ENCODE data around the gene SLC35A5.
"Not testable (repeated sequence)": the region's sequence is repeated elsewhere in the genome, so short reads cannot be mapped to it uniquely, and the experiment has no call there.

The SLC35A5 gene

DNA sequence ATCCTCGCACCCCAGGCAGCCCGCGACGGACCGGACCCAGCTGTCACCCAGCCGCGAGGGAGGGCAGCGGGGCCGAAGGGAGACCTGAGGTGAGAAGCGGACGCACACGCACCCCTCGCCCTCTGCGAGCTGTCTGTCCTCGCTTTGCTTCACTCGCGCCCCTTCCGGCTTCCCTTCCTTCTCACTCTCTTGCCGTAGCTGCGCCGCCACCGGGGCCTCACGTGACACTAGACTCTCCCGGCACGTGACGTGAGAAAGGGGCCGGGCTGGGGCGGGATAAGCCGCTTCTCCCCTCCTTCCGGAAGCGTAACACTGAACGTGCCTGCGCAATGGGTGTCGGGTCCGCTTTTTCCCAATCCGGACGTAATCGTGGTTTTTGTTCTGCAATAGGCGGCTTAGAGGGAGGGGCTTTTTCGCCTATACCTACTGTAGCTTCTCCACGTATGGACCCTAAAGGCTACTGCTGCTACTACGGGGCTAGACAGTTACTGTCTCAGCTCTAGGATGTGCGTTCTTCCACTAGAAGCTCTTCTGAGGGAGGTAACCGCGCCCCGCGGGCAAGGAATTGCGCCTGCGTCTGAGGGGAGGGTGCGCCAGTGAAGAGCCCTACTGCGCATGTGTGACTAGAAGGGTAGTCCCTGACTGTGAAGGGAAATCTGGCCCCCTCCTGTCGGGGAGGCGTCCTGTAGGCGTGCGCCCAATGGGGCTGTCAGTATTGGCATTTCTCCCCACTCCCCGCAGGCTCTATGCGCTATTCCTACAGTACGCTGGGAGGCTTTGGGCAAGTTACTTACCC, at the start of gene SLC35A5, which contains the start of gene ATG3:
Gene SLC35A5 (plus strand): TSS at position 312 of the 796 bp plus-strand sequence. CDS start 1,359 bp downstream, outside the sequence.
Gene ATG3 (minus strand): TSS at position 229 of the 796 bp plus-strand sequence. CDS start 434 bp downstream, outside the sequence.
- in situ Hi-C loops (cut with MboI; ENCODE audit: low sequenced_read_pairs) = no loop called here

- in situ Hi-C loops (cut with MboI; ENCODE audit: low sequenced_read_pairs) = no loop called here
Observed at GRCh38 chr3:112512320-112512719, 49.5 kb upstream of the SLC35A5 start.

GRCh38 chr3:112514527-112515128, 47.2 kb upstream of the SLC35A5 start:
- in situ Hi-C loops (cut with MboI; ENCODE audit: low sequenced_read_pairs) = no loop called here

DNA sequence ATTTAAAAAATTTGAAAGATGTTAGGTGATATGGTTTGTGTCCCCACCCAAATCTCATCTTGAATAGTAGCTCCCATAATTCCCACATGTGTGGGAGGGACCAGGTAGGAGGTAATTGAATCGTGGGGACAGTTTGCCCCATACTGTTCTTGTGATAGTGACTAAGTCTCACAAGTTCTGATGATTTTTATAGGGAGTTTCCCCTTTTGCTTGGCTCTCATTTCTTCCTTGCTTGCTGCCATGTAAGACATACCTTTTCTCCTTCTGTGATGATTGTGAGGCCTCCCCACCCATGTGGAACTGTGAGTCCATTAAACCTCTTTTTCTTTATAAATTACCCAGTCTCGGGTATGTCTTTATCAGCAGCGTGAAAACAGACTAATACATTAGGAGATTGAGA, 42.9 kb upstream of the SLC35A5 start:
- in situ Hi-C loops (cut with MboI; ENCODE audit: low sequenced_read_pairs) = not testable (repeated sequence)

- in situ Hi-C loops (cut with MboI; ENCODE audit: low sequenced_read_pairs) = loop anchor here (5.0 to 10.0 kb wide), 2 partner anchors 197 to 395 kb away; no protein-coding TSS in a partner anchor
Observed at GRCh38 chr3:112519424-112520001, 42.3 kb upstream of the SLC35A5 start.

DNA sequence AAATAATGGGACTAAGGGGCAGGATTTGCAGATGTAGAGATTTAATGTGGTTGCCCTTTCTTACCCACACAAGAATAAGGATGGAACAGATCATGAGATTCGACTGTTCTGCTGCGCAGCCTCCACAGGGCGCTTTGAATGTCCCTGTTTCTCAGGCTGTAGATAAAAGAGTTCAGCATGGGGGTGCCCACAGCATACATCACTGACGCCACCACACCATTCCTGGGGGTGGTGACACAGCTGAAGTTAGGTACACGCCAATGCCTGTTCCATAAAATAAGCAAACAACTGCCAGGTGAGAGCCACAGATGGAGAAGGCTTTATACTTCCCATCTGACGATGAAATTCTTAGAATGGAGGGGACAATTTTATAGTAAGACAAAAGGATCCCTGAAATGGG, 37.7 kb upstream of the SLC35A5 start:
- in situ Hi-C loops (cut with MboI; ENCODE audit: low sequenced_read_pairs) = loop anchor here (5.0 to 10.0 kb wide), 2 partner anchors 202 to 399 kb away; no protein-coding TSS in a partner anchor

- in situ Hi-C loops (cut with MboI; ENCODE audit: low sequenced_read_pairs) = no loop called here
Observed at GRCh38 chr3:112530573-112530972, 31.3 kb upstream of the SLC35A5 start.

DNA sequence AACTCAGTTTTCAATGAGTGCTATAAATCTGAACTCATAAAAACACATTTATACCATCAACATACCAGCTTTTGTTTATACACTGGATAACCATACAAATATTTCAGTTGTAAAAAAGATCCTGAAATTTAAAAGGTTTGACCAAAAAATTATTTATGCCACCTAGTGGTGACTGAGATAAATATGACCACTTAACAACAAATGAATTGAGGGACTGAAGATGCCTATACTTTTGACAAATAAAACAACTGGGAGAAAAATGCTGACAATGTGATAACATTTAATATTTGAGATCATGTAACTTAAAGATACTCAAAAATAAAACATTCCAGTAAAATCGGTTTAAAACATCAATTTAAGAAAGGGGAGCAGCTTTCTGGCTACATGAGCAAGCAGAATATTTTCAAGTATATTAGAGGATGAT, 30.5 kb upstream of the SLC35A5 start:
- in situ Hi-C loops (cut with MboI; ENCODE audit: low sequenced_read_pairs) = no loop called here

GRCh38 chr3:112539825-112540650, 21.8 kb upstream of the SLC35A5 start:
- in situ Hi-C loops (cut with MboI; ENCODE audit: low sequenced_read_pairs) = no loop called here

DNA sequence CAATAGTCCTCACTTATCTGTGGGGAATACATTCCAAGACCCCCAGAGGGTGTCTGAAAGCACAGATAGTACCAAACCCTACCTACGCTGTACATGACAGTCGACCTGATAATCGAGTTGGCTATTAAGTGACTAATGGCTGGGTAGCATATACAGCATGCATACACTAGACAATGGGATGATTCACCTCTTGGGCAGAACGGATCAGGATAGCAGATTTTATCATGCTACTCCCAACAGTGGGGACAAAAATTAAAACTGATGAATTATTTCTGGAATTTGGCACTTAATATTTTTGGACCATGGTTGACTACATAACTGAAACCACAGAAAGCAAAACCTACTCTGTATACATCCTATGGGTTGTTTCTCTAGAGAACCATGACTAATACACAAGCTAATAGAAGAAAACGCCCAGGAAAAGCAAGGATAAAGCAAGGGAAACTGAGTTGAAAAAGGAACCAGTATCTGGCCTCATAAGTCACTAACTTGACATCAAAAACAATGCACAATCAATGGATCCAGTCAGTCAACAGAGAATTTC, 15.6 kb upstream of the SLC35A5 start:
- in situ Hi-C loops (cut with MboI; ENCODE audit: low sequenced_read_pairs) = no loop called here

DNA sequence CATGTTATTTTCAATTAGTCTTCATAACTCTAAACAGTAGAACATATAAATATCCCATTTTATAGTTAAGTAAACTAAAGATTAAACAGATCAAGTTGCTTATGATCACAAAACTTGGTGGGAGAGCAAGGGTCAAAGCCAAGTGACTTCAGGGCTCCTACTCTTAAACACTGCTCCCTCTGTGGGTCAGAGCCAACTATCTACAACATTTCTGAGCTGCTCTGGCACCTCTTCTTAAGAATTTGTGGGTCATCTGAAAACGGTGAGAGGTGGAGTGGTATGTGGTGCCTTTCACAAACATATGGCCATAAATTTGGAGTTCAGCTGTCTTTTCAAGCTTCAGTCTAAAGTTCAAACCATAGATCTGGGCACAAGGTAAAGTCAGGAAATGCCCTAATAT, 11.0 kb upstream of the SLC35A5 start:
- in situ Hi-C loops (cut with MboI; ENCODE audit: low sequenced_read_pairs) = no loop called here

DNA sequence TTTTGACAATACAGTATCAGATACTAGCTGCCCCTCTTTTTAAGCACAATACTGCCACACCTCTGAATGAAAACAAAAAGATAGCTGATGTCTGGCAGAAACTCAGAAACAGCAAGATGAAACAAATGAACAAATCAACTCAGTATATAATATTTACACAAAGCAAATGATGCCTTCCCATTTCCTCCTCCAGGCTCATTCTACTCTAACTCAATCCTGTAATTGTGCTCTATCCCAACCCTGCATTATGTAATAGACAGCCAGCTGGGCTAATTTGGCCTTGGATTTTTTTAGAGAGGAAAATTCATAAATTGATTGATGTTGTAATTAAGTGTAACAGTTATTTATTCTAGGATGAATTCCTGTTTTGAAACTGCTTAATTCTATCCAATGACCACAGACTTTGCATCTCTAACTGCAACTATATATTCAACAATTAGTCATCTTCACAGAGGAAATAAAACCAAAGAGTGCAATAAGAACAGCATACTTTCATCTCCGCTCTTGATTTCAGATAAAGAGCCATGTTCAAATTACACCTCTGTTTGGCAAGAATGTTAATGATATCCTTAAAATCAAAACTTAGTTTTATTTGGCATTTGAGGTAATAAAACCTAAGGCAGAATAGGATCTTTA, 6.2 kb upstream of the SLC35A5 start:
- in situ Hi-C loops (cut with MboI; ENCODE audit: low sequenced_read_pairs) = no loop called here

GRCh38 chr3:112557976-112558375, 3.9 kb upstream of the SLC35A5 start:
- in situ Hi-C loops (cut with MboI; ENCODE audit: low sequenced_read_pairs) = no loop called here

GRCh38 chr3:112560307-112560706, 1.5 kb upstream of the SLC35A5 start:
- in situ Hi-C loops (cut with MboI; ENCODE audit: low sequenced_read_pairs) = no loop called here

- in situ Hi-C loops (cut with MboI; ENCODE audit: low sequenced_read_pairs) = no loop called here
Observed at GRCh38 chr3:112560721-112561483, 943 bp upstream of the SLC35A5 start.

DNA sequence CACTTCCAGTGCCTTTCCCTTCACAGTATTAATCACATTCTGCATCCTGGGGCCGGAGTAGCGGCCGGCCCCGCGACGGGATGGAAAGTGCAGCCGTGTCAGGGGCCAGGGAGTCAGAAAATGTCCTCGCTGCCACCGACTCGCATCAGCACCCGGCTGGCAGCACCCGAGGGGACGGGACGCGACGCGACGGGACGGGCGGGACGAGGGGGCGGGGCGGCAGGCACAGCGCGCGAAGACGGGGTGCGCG, 436 bp upstream of the SLC35A5 start:
- in situ Hi-C loops (cut with MboI; ENCODE audit: low sequenced_read_pairs) = no loop called here

GRCh38 chr3:112564247-112564939, 2.5 kb downstream of the SLC35A5 start:
- in situ Hi-C loops (cut with MboI; ENCODE audit: low sequenced_read_pairs) = not testable (repeated sequence)

DNA sequence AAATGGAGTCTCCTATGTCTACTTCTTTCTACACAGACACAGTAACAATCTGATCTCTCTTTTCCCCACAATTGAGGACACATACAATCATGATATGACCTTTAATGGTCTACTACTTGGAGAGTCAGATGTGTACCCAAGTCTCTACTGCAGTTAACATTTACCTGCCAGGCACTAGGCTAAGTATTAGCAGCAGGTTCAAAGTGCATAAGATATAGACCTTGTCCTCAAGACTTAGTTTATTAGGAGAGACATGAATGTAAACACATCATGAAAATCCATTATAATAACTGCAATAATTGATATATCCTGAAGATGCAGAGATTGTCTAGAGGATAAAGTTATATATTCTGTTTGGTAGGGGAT, 3.1 kb downstream of the SLC35A5 start:
- in situ Hi-C loops (cut with MboI; ENCODE audit: low sequenced_read_pairs) = no loop called here

DNA sequence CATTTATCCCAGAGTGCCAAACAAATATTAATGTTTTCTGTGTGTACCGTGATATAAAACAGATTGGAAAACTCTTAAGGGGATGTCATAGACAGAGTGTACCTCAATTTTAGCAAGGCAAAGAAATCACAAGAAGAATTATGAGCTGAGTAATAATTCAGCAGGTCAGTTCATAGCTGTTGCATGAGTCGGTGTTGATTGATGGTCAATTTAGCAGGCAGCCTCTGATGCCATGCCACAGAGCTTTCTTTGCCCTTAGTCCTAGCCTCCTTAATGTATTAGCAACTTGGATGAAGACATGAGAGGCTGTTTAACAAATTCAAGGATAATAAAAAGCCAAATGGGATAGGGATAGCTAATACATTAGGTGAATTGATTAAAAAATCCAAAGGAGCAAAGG, 6.8 kb downstream of the SLC35A5 start:
- in situ Hi-C loops (cut with MboI; ENCODE audit: low sequenced_read_pairs) = no loop called here
